IMR-90 (cell line): ENCODE data around the gene SYT17. TPM values are rescaled to one million over a fixed set of nuclear protein-coding genes. Genes with fewer than 3 reads are reported as not detected.

Experiments used
- ATAC-seq: fragments of 200-7000 bp; cut with Tn5 transposase; 2 replicates; pipeline ENCODE4 v1.9.1; 2020; ENCODE audit warnings: low read depth, mild to moderate bottlenecking, moderate library complexity
- BruUV-seq: library from RNA; stranded (reverse); fragments of 400-500 nt; replicated peaks from 2 replicates; lab custom pipeline; 2021; lab: Mats Ljungman, UMichigan
- CTCF ChIA-PET: fragments of 300-600 bp; formaldehyde crosslinking; extraction: SDS; loops from one replicate; lab custom pipeline; 2021; ENCODE audit warnings: antibody characterized with exemption; lab: Yijun Ruan, JAX
- POLR2A ChIA-PET: fragments of 300-600 bp; sonication (Branson Sonifier 250); formaldehyde crosslinking; loops from one replicate; lab custom pipeline; 2022; ENCODE audit warnings: antibody characterized with exemption; ENCODE audit not compliant: unreplicated experiment; lab: Charles Lee
- DNase-seq: peaks from one replicate; pipeline ENCODE4 v3.0.0; 2013
- H2AFZ ChIP-seq: replicated peaks from 2 replicates; pipeline ENCODE3; 2013; ENCODE audit warnings: low read length, mild to moderate bottlenecking; ENCODE audit not compliant: poor library complexity
- H2AK5ac ChIP-seq: 2 replicates; pipeline ENCODE4 v1.6.1; 2013; ENCODE audit warnings: low read depth, low read length, inconsistent platforms
- H2AK9ac ChIP-seq: replicated peaks from 2 replicates; pipeline ENCODE3; 2013; ENCODE audit warnings: mild to moderate bottlenecking, low read depth, low read length, moderate library complexity; ENCODE audit not compliant: poor library complexity
- H2BK120ac ChIP-seq: 2 replicates; pipeline ENCODE4 v1.6.1; 2013; ENCODE audit warnings: low read depth, low read length, inconsistent platforms
- H2BK15ac ChIP-seq: 3 replicates; pipeline ENCODE4 v1.6.1; 2013; ENCODE audit warnings: low read depth, low read length, inconsistent platforms
- H2BK20ac ChIP-seq: 2 replicates; pipeline ENCODE4 v1.6.1; 2013; ENCODE audit warnings: low read depth, mild to moderate bottlenecking, inconsistent platforms, low read length, moderate library complexity
- H2BK5ac ChIP-seq: 2 replicates; pipeline ENCODE4 v1.6.1; 2013; ENCODE audit warnings: mild to moderate bottlenecking, low read depth, low read length, inconsistent platforms; ENCODE audit not compliant: poor library complexity, severe bottlenecking
- H3K14ac ChIP-seq: replicated peaks from 2 replicates; pipeline ENCODE4 v1.6.1; 2013; ENCODE audit warnings: low read depth, low read length, inconsistent platforms
- H3K18ac ChIP-seq: 2 replicates; pipeline ENCODE4 v1.6.1; 2013; ENCODE audit warnings: low read depth, low read length, control low read depth
- H3K23ac ChIP-seq: 2 replicates; pipeline ENCODE4 v1.6.1; 2013; ENCODE audit warnings: low read depth, low read length, inconsistent platforms
- H3K27ac ChIP-seq: 2 replicates; pipeline ENCODE4 v1.5.1; 2013; ENCODE audit warnings: mild to moderate bottlenecking, control low read depth, low read length; ENCODE audit not compliant: insufficient read depth
- H3K27me3 ChIP-seq: 2 replicates; pipeline ENCODE4 v1.6.1; 2013; ENCODE audit warnings: low read length; ENCODE audit not compliant: control insufficient read depth, insufficient read depth
- H3K36me3 ChIP-seq: 2 replicates; pipeline ENCODE4 v1.6.1; 2013; ENCODE audit warnings: low read length, mixed read lengths; ENCODE audit not compliant: control insufficient read depth, insufficient read depth
- H3K4ac ChIP-seq: 2 replicates; pipeline ENCODE4 v1.6.1; 2013; ENCODE audit warnings: low read depth, low read length, inconsistent platforms
- H3K4me1 ChIP-seq: 2 replicates; pipeline ENCODE4 v1.6.1; 2013; ENCODE audit warnings: low read length, mixed read lengths; ENCODE audit not compliant: control insufficient read depth, insufficient read depth
- H3K4me2 ChIP-seq: 2 replicates; pipeline ENCODE4 v1.6.1; 2013; ENCODE audit warnings: low read depth, mild to moderate bottlenecking, control low read depth, low read length, moderate library complexity
- H3K4me3 ChIP-seq: 2 replicates; pipeline ENCODE4 v1.5.1; 2013; ENCODE audit warnings: low read depth, mild to moderate bottlenecking, control low read depth, low read length, moderate library complexity; ENCODE audit not compliant: insufficient read depth
- H3K56ac ChIP-seq: 2 replicates; pipeline ENCODE4 v1.6.1; 2013; ENCODE audit warnings: low read length, inconsistent platforms; ENCODE audit not compliant: insufficient read depth; ENCODE audit errors: extremely low read depth
- H3K79me1 ChIP-seq, 2 experiments: 2 replicates each; pipeline ENCODE4 v1.6.1; 2013; ENCODE audit warnings: low read length in 2 of 2, inconsistent platforms in 1 of 2, low read depth in 1 of 2
- H3K9ac ChIP-seq: 2 replicates; pipeline ENCODE4 v1.6.1; 2013; ENCODE audit warnings: low read depth, low read length, control low read depth
- H3K9me1 ChIP-seq: 2 replicates; pipeline ENCODE4 v1.6.1; 2013; ENCODE audit warnings: low read length, inconsistent platforms; ENCODE audit not compliant: insufficient read depth
- H3K9me3 ChIP-seq: 2 replicates; pipeline ENCODE4 v1.6.1; 2013; ENCODE audit warnings: low read length; ENCODE audit not compliant: control insufficient read depth, insufficient read depth
- H4K20me1 ChIP-seq: 2 replicates; pipeline ENCODE4 v1.6.1; 2013; ENCODE audit warnings: low read length, inconsistent platforms; ENCODE audit not compliant: insufficient read depth
- H4K5ac ChIP-seq: 2 replicates; pipeline ENCODE4 v1.6.1; 2013; ENCODE audit warnings: mild to moderate bottlenecking, low read depth, low read length, control low read depth
- H4K8ac ChIP-seq, 2 experiments: 2 replicates each; pipeline ENCODE4 v1.6.1; 2013; ENCODE audit warnings: low read depth in 2 of 2, low read length in 2 of 2, control low read depth in 1 of 2, inconsistent platforms in 1 of 2
- H4K91ac ChIP-seq: 2 replicates; pipeline ENCODE4 v1.6.1; 2013; ENCODE audit warnings: low read depth, low read length, inconsistent platforms; ENCODE audit not compliant: insufficient read depth
- BHLHE40 ChIP-seq: fragments of 150-350 bp; IDR thresholded peaks from 2 replicates; pipeline ENCODE4 v1.6.1; 2016; ENCODE audit warnings: mild to moderate bottlenecking, low read depth, low read length
- CEBPB ChIP-seq: IDR thresholded peaks from 2 replicates; pipeline ENCODE4 v1.6.1; 2012; ENCODE audit warnings: low read depth, low read length, improper control_type of control experiment
- CHD1 ChIP-seq: IDR thresholded peaks from 2 replicates; pipeline ENCODE4 v1.6.1; 2012; ENCODE audit warnings: low read depth, low read length, improper control_type of control experiment
- FOS ChIP-seq: fragments of 150-350 bp; IDR thresholded peaks from 2 replicates; pipeline ENCODE4 v1.6.1; 2016; ENCODE audit warnings: low read depth, low read length
- MAFK ChIP-seq: IDR thresholded peaks from 2 replicates; pipeline ENCODE4 v1.6.1; 2012; ENCODE audit warnings: low read depth, low read length, improper control_type of control experiment
- MAZ ChIP-seq: IDR thresholded peaks from 2 replicates; pipeline ENCODE4 v1.6.1; 2012; ENCODE audit warnings: low read depth, mild to moderate bottlenecking, low read length, improper control_type of control experiment, moderate library complexity, borderline replicate concordance
- MXI1 ChIP-seq: IDR thresholded peaks from 2 replicates; pipeline ENCODE4 v1.6.1; 2012; ENCODE audit warnings: low read depth, mild to moderate bottlenecking, low read length, moderate library complexity, borderline replicate concordance
- NFE2L2 ChIP-seq: fragments of 150-350 bp; IDR thresholded peaks from 2 replicates; pipeline ENCODE4 v1.6.1; 2016; ENCODE audit warnings: low read depth, mild to moderate bottlenecking, low read length
- POLR2A ChIP-seq: IDR thresholded peaks from 2 replicates; pipeline ENCODE4 v1.6.1; 2012; ENCODE audit warnings: mild to moderate bottlenecking, low read depth, low read length
- RAD21 ChIP-seq: IDR thresholded peaks from 2 replicates; pipeline ENCODE4 v1.6.1; 2012; ENCODE audit warnings: low read length, improper control_type of control experiment
- RCOR1 ChIP-seq: IDR thresholded peaks from 2 replicates; pipeline ENCODE4 v1.6.1; 2012; ENCODE audit warnings: mild to moderate bottlenecking, low read length, improper control_type of control experiment; ENCODE audit not compliant: insufficient replicate concordance
- RFX5 ChIP-seq: IDR thresholded peaks from 2 replicates; pipeline ENCODE4 v1.8.0; 2012; ENCODE audit warnings: low read depth, mild to moderate bottlenecking, low read length, moderate library complexity
- SMC3 ChIP-seq: fragments of 150-350 bp; IDR thresholded peaks from 2 replicates; pipeline ENCODE4 v1.6.1; 2016; ENCODE audit warnings: low read depth, mild to moderate bottlenecking, antibody characterized with exemption, low read length, moderate library complexity
- WGBS, 2 experiments: methylation state at CpG; one replicate each; pipeline versions ENCODE4 v1.1.5 to v1.1.7; 2013; ENCODE audit warnings: missing lambda C conversion rate in 2 of 2; ENCODE audit not compliant: insufficient read length in 1 of 2; ENCODE audit errors: extremely low coverage in 2 of 2; 5-methylcytosine and 5-hydroxymethylcytosine counted together
- dilution Hi-C: fragments of 300-500 bp; cut with HindIII; formaldehyde crosslinking; loops from one replicate; pipeline ENCODE4 v1.14.3; 2018; ENCODE audit warnings: low sequenced_read_pairs; ENCODE audit not compliant: unreplicated experiment
- in situ Hi-C: fragments of 300-500 bp; cut with MboI; formaldehyde crosslinking; loops from 3 replicates; pipeline ENCODE4 v1.14.3; 2019; ENCODE audit warnings: low sequenced_read_pairs, inconsistent platforms, mixed read lengths
- intact Hi-C: fragments of 100-400 bp; cut with micrococcal nuclease; formaldehyde crosslinking; loops from 2 replicates; pipeline ENCODE4 v1.10.0; 2022
- polyA plus RNA-seq, 3 experiments: library from polyadenylated mRNA; depleted of rRNA; stranded (reverse); fragments of >200 nt; gene quantifications; 2 replicates each; pipeline ENCODE4 v1.2.3, GENCODE V29; 2012; ENCODE audit warnings: low replicate concordance in 1 of 3
- total RNA-seq: library from RNA; depleted of rRNA; stranded (reverse); fragments of >200 nt; gene quantifications from 2 replicates; pipeline ENCODE4 v1.2.3, GENCODE V29; 2012
- TF ChIP-seq, protein P1 (sequence below): fragments of 150-350 bp; IDR thresholded peaks from 2 replicates; pipeline ENCODE4 v1.6.1; 2016; ENCODE audit warnings: low read depth, mild to moderate bottlenecking, low read length, moderate library complexity, borderline replicate concordance
- TF ChIP-seq, protein P2 (sequence below): conservative IDR thresholded peaks from 2 replicates; pipeline ENCODE4 v1.5.1; 2012; ENCODE audit warnings: mild to moderate bottlenecking, low read depth, low read length, improper control_type of control experiment
- TF ChIP-seq, protein P3 (sequence below): fragments of 150-350 bp; IDR thresholded peaks from 2 replicates; pipeline ENCODE4 v1.6.1; 2017; ENCODE audit warnings: mild to moderate bottlenecking, antibody characterized with exemption, low read length, low read depth

The SYT17 gene
- total and polyA plus RNA-seq, 2 of the 4 experiments (the other 2 are of a cell fraction), result not detected

DNA sequence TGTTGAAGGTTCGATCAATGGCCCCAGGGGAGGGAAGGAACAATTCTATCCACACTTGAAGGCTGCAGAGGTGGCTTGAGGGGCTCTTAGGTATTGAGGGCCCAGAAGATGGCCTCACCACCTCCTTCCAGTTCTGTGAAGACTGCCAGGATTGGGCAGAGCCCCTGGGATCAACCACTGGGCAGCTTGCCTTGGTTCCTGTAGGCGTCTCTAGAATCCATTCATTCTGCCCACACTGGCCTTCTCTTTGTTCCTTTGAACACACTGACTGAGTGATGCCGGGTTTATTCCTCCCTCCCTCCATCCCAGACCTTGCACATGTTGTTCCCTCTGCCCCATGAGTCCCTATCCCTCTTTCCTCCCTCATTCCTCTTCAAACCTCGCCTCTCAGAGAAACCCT lies 50.5 kb downstream of the SYT17 start:
- dilution Hi-C loops, result no loop called here
- in situ Hi-C loops, result no loop called here

More for the DNA sequence above, 50.5 kb downstream of the SYT17 start:
- Histone ChIP-seq H4K20me1 (no peaks in the 10 kb centered on the region), H2AFZ (no peak overlapping the region), H2BK120ac (no peak overlapping the region), H4K5ac (no peak overlapping the region), H3K27ac (no peak overlapping the region), H2BK20ac (no peak overlapping the region), H3K9me1 (no peaks in the 10 kb centered on the region), H2AK5ac (no peak overlapping the region), H3K4ac (no peak overlapping the region), H3K4me1 (no peaks in the 10 kb centered on the region), H2AK9ac (no peak overlapping the region), H4K8ac (no peak overlapping the region), H2BK5ac (no peak overlapping the region), H3K4me3 (no peak overlapping the region), H3K56ac (no peak overlapping the region), H3K14ac (no peak overlapping the region), H3K9me3 (no peaks in the 10 kb centered on the region), H3K18ac (no peak overlapping the region), H3K9ac (no peak overlapping the region), H3K79me1 (no peaks in the 10 kb centered on the region), H3K23ac (no peak overlapping the region), H4K91ac (no peak overlapping the region), H3K36me3 (no peaks in the 10 kb centered on the region), H3K4me2 (no peak overlapping the region), H3K27me3 (peaks cover 3% of the 10 kb centered on the region), H2BK15ac (no peak overlapping the region)
- POLR2A ChIA-PET, result no interaction called here
- TF ChIP-seq, protein P1, sequence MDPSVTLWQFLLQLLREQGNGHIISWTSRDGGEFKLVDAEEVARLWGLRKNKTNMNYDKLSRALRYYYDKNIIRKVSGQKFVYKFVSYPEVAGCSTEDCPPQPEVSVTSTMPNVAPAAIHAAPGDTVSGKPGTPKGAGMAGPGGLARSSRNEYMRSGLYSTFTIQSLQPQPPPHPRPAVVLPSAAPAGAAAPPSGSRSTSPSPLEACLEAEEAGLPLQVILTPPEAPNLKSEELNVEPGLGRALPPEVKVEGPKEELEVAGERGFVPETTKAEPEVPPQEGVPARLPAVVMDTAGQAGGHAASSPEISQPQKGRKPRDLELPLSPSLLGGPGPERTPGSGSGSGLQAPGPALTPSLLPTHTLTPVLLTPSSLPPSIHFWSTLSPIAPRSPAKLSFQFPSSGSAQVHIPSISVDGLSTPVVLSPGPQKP, result no peak
- TF ChIP-seq SMC3 (no peak), RFX5 (no peak), RCOR1 (no peak), CEBPB (no peak), MAZ (no peak), RAD21 (no peak), CHD1 (no peak), BHLHE40 (no peak), NFE2L2 (no peak), POLR2A (no peak), MXI1 (no peak), MAFK (no peak), FOS (no peak)
- TF ChIP-seq, protein P2, sequence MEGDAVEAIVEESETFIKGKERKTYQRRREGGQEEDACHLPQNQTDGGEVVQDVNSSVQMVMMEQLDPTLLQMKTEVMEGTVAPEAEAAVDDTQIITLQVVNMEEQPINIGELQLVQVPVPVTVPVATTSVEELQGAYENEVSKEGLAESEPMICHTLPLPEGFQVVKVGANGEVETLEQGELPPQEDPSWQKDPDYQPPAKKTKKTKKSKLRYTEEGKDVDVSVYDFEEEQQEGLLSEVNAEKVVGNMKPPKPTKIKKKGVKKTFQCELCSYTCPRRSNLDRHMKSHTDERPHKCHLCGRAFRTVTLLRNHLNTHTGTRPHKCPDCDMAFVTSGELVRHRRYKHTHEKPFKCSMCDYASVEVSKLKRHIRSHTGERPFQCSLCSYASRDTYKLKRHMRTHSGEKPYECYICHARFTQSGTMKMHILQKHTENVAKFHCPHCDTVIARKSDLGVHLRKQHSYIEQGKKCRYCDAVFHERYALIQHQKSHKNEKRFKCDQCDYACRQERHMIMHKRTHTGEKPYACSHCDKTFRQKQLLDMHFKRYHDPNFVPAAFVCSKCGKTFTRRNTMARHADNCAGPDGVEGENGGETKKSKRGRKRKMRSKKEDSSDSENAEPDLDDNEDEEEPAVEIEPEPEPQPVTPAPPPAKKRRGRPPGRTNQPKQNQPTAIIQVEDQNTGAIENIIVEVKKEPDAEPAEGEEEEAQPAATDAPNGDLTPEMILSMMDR, result no peak
- TF ChIP-seq, protein P3, sequence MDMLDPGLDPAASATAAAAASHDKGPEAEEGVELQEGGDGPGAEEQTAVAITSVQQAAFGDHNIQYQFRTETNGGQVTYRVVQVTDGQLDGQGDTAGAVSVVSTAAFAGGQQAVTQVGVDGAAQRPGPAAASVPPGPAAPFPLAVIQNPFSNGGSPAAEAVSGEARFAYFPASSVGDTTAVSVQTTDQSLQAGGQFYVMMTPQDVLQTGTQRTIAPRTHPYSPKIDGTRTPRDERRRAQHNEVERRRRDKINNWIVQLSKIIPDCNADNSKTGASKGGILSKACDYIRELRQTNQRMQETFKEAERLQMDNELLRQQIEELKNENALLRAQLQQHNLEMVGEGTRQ, result no peak
- DNase-seq (no peak), ATAC-seq (no peak)
- intact Hi-C loops, result no loop called here
- CTCF ChIA-PET, result no interaction called here
- no TSS peak for BruUV-seq
- 86% methylated on average over 1 of the region's 4 CpGs; no CpG with 5 or more reads in 1 of the 2 experiments for WGBS, 2 experiments
